D721Med (cell line): Measurements from ENCODE around the gene IP6K3.

ENCODE experiments used
- DNase-seq: peaks from one replicate; pipeline ENCODE4 v3.0.0; 2011; ENCODE audit warnings: low spot score; ENCODE audit not compliant: insufficient read length
- FAIRE-seq: peaks from 2 replicates; lab custom pipeline; 2011; peaks lifted over from hg19 to GRCh38; lab: Jason Lieb, UNC
- CTCF ChIP-seq: IDR thresholded peaks from 2 replicates; pipeline ENCODE4 v1.5.1; 2012; ENCODE audit warnings: mild to moderate bottlenecking, control low read depth; ENCODE audit not compliant: insufficient read depth; ENCODE audit errors: missing control alignments

The IP6K3 gene

GRCh38 chr6:33758815-33759216 lies 12.1 kb upstream of the IP6K3 start:
- FAIRE-seq (no peak), DNase-seq (no peak)
- TF ChIP-seq CTCF, result no peak

DNA sequence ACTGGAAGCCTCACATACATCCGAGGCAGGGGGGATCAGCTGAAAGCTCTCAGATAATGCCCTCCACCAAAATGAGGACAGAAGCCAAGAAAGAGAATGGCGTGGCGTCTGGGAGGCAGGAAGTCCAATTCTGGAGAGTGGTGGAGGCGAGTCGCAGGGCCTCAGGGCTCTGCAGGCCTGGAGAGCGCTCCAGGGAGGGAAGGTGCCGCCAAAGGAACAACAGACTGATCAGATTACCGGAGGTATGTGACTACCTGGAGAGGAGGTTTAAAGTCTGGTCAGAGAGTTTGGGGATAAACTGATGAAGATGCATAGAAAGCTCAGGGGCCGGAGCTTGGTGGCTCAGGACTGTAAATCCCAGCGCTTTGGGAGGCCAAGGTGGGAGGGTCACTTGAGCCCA lies 11.2 kb upstream of the IP6K3 start:
- TF ChIP-seq CTCF, result no peak
- DNase-seq (no peak), FAIRE-seq (no peak)

GRCh38 chr6:33757113-33757512 lies 10.4 kb upstream of the IP6K3 start:
- FAIRE-seq (no peak), DNase-seq (no peak)
- TF ChIP-seq CTCF, result no peak

DNA sequence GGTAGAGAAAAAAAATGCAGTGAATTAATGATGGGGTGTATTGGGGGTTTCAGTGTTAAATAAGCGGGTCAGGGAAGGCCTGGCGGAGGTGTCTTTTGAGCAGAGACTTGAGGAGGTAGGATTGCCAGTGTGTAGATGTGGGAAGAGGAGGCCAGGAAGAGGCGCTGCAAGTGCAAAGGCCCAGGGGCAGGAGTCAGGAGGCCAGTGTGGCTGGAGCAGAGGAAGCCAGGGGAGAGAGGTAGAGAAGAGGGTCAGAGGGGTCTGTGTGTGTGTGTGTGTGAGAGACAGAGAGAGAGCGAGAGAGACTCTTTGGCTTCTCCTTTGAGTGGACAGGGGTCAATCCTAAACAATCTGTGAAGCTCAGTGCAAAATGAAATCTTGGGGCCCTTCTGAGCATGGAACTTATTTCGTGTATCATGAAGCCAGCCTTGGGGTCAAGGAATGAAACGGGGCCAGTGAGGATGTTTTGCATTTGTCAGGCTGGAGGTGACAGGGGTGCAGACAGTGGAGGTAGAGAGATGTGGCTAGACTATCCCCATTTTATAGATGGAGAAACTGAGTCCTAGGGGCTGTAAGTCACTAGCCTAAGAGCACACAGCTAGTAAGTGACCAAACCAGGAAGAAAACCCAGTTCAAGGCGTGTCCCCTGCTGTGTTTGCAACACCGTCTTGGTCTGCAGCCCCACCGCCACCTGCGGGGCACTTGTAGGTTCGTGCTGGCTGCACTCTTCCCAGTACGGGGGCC lies 9.7 kb upstream of the IP6K3 start:
- TF ChIP-seq CTCF, result no peak
- DNase-seq (no peak), FAIRE-seq (no peak)

GRCh38 chr6:33755070-33755869 lies 8.6 kb upstream of the IP6K3 start:
- FAIRE-seq (no peak), DNase-seq (no peak)
- no peak for TF ChIP-seq CTCF

GRCh38 chr6:33754222-33754621 lies 7.5 kb upstream of the IP6K3 start:
- TF ChIP-seq CTCF, result no peak
- FAIRE-seq (no peak), DNase-seq (no peak)

GRCh38 chr6:33752646-33753015 lies 5.9 kb upstream of the IP6K3 start:
- TF ChIP-seq CTCF, result no peak
- FAIRE-seq, result no peak
- DNase-seq, result no peak
